Measurements from ENCODE around the gene TTLL11. TPM values are rescaled to one million over a fixed set of nuclear protein-coding genes. Genes with fewer than 3 reads are reported as not detected.

TTLL11 gene
- total RNA-seq, 1 donor from 2014 or later, result 6.9 TPM

DNA sequence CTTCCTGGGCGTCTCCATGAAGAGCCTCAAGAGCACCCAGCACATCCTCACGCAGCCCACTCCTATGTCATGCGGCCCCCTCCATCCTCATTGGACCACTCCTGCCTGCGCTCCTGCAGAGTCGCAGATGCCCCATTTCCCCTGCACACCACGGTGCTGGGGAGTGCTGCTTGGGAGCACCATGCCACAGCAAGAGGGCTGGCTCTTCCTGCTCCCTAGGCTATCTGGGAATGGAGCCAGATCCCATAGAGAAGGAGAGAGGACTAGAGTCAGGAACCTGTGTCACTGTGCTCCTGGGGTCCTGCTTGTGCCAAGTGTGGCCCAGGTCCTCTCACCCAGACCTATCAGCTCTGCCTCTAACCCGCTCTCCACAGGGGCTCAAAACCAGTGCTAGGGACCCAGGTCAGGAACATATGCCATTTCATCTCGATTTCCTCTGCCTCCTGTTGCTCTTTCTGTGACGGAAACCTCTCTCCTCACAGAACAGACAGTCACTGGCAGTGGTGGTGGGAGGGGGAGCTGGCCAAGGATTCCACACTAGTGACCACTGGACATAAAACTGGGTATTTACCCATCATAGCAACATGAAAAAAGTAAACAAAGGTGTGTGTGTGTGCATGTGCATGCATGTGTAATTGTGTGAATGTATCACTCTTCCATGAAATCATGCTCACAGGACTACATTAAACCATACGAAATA is 178.4 kb downstream of the TTLL11 start:
- H4K20me1 ChIP-seq (ENCODE audit: insufficient read depth, low read length), result no peaks in the 10 kb centered on the region
- TF ChIP-seq, protein P1, sequence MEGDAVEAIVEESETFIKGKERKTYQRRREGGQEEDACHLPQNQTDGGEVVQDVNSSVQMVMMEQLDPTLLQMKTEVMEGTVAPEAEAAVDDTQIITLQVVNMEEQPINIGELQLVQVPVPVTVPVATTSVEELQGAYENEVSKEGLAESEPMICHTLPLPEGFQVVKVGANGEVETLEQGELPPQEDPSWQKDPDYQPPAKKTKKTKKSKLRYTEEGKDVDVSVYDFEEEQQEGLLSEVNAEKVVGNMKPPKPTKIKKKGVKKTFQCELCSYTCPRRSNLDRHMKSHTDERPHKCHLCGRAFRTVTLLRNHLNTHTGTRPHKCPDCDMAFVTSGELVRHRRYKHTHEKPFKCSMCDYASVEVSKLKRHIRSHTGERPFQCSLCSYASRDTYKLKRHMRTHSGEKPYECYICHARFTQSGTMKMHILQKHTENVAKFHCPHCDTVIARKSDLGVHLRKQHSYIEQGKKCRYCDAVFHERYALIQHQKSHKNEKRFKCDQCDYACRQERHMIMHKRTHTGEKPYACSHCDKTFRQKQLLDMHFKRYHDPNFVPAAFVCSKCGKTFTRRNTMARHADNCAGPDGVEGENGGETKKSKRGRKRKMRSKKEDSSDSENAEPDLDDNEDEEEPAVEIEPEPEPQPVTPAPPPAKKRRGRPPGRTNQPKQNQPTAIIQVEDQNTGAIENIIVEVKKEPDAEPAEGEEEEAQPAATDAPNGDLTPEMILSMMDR (IDR thresholded peaks at IDR 0.05; ENCODE audit: insufficient read depth, low read depth, low read length), result no peak
- no peak for TF ChIP-seq EZH2 (IDR thresholded peaks at IDR 0.05; ENCODE audit: insufficient read depth, low read length)
- Mint-ChIP-seq H3K27ac (ENCODE audit: unreplicated experiment) (no peak overlapping the region), H3K27me3 (ENCODE audit: low read depth, unreplicated experiment) (peaks cover 27% of the 10 kb centered on the region), H3K9me3 (ENCODE audit: unreplicated experiment) (peaks cover 3% of the 10 kb centered on the region), H3K4me1 (ENCODE audit: low read depth, unreplicated experiment) (peaks cover 12% of the 10 kb centered on the region), H3K4me3 (ENCODE audit: unreplicated experiment) (no peak overlapping the region), H3K36me3 (ENCODE audit: low read depth, unreplicated experiment) (no peaks in the 10 kb centered on the region)
- no peaks in the 10 kb centered on the region for H3K4me1 ChIP-seq (ENCODE audit: insufficient read depth, low read length)
- FAIRE-seq (no peak), DNase-seq (ENCODE audit: low read depth) (no peak)
- no peak overlapping the region for H3K9ac ChIP-seq (ENCODE audit: low read length)
- no peaks in the 10 kb centered on the region for H3K27me3 ChIP-seq (ENCODE audit: insufficient read depth, low read length)
- H3K27ac ChIP-seq (ENCODE audit: low read depth, low read length), result no peak overlapping the region
- no peak overlapping the region for H3K4me2 ChIP-seq (ENCODE audit: low read length)
- no peaks in the 10 kb centered on the region for H3K36me3 ChIP-seq (ENCODE audit: insufficient read depth, low read length)
- no peak overlapping the region for H3K4me3 ChIP-seq (ENCODE audit: insufficient read depth, low read depth, low read length)
- H3K9me3 ChIP-seq (ENCODE audit: insufficient read depth, low read depth, low read length), result no peaks in the 10 kb centered on the region
- no peak overlapping the region for H2AFZ ChIP-seq (ENCODE audit: low read depth, low read length)
- H3K79me2 ChIP-seq (ENCODE audit: insufficient read depth, low read length), result no peaks in the 10 kb centered on the region

DNA sequence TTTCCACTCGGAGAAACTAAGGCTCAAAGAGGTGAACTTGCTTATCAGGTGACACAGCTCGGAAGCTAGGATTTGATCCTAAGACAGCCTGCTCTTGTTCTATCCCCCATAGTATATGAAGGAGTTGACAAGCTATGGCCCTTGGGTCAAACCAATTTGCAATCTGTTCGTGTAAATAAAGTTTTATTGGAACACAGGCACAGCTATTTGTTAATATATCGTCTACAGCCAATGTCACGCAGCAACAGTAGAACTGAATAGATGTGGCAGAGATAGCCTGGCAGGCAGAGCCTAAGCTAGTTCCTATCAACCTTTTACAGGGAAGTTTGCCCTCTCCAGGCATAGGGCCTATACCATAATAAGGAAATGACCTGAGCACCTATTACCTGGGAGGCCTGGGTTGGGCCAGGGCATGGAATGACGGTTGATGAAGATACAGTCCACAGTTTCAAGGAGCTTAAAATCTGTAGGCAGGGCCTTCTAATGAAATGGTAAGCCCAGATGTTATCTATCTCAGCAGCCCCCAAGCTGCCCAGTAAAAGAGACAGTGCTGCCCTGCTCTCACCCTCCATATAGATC is 179.0 kb downstream of the TTLL11 start:
- TF ChIP-seq, protein P1 (IDR thresholded peaks at IDR 0.05; ENCODE audit: insufficient read depth, low read depth, low read length), result no peak
- no peak for TF ChIP-seq EZH2 (IDR thresholded peaks at IDR 0.05; ENCODE audit: insufficient read depth, low read length)
- H3K27me3 Mint-ChIP-seq (ENCODE audit: low read depth, unreplicated experiment), result peaks cover 32% of the 10 kb centered on the region
- Histone ChIP-seq H4K20me1 (ENCODE audit: insufficient read depth, low read length) (no peaks in the 10 kb centered on the region), H3K27ac (ENCODE audit: low read depth, low read length) (no peak overlapping the region), H3K27me3 (ENCODE audit: insufficient read depth, low read length) (no peaks in the 10 kb centered on the region), H3K4me2 (ENCODE audit: low read length) (no peak overlapping the region), H3K4me3 (ENCODE audit: insufficient read depth, low read depth, low read length) (no peak overlapping the region), H3K9me3 (ENCODE audit: insufficient read depth, low read depth, low read length) (no peaks in the 10 kb centered on the region), H3K4me1 (ENCODE audit: insufficient read depth, low read length) (no peaks in the 10 kb centered on the region), H2AFZ (ENCODE audit: low read depth, low read length) (no peak overlapping the region), H3K36me3 (ENCODE audit: insufficient read depth, low read length) (no peaks in the 10 kb centered on the region), H3K9ac (ENCODE audit: low read length) (no peak overlapping the region), H3K79me2 (ENCODE audit: insufficient read depth, low read length) (no peaks in the 10 kb centered on the region)
- FAIRE-seq (no peak), DNase-seq (ENCODE audit: low read depth) (no peak)
- H3K4me3 Mint-ChIP-seq (ENCODE audit: unreplicated experiment), result no peak overlapping the region
- no peak overlapping the region for H3K27ac Mint-ChIP-seq (ENCODE audit: unreplicated experiment)
- H3K36me3 Mint-ChIP-seq (ENCODE audit: low read depth, unreplicated experiment), result no peaks in the 10 kb centered on the region
- H3K4me1 Mint-ChIP-seq (ENCODE audit: low read depth, unreplicated experiment), result peaks cover 16% of the 10 kb centered on the region
- peaks cover 3% of the 10 kb centered on the region for H3K9me3 Mint-ChIP-seq (ENCODE audit: unreplicated experiment)
